ENCODE results near the gene PTF1A.
"Not testable (repeated sequence)": the region's sequence is repeated elsewhere in the genome, so short reads cannot be mapped to it uniquely, and the experiment has no call there.

PTF1A gene

DNA sequence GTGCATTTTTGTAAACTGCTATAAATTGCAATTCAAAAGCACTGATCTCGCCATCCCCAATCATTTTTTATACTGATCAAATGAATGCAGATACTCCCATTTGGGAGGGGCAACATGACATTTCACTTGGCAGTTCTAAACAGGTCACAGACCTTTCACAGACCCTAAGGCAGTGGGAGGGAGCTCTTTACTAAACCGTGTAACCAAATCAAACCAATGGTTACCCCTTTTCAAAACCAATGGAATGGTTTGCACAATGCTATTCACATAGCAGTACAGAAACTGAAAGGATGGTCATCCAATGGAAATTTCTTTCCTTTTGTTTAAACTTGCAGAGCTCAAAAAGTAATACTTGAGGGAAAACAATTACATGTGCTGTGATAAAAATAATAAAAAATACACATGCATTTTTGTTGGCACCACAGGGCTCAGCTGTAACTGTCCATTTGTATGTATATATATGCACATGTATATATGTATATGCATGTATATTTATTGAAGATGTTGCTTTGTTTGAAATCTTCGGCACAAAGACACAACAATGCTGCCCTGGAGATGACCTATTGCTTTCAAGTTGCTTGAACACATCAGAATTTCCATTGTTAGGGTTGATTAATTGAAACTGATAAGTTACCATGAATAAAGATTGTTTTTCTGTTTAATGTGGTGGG is 14.0 kb downstream of the PTF1A start:
- no peak for DNase-seq

GRCh38 chr10:23217471-23217870 is 25.4 kb downstream of the PTF1A start:
- no peak for DNase-seq

- no peak for DNase-seq
These were observed 38.5 kb downstream of the PTF1A start for GRCh38 chr10:23230582-23230981.

DNA sequence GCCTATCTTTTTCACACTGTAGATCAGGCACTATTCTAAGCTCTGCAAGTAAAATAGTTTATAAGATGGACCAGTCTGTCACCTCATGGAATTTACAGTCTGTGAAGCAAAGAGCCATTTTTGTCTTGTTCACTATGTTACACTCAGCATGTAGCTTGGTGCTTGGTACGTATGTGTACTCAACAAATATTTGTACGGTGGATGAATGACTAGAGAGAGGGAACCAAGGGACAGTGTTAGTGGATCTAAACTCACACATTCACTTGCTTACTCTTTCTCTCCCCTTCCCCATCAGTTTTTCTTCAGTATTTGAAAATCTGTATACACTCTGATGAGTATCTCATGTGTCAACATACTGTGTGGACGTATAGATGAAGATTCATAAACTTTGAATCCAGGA is 45.9 kb downstream of the PTF1A start:
- DNase-seq, result no peak

- DNase-seq, result not testable (repeated sequence)
These were observed 49.7 kb downstream of the PTF1A start for GRCh38 chr10:23241779-23242178.
